ENCODE results near the gene KANK4. TPM values are rescaled to one million over a fixed set of nuclear protein-coding genes. Genes with fewer than 3 reads are reported as not detected.

KANK4 gene
- total and polyA plus RNA-seq, 2 of the 8 experiments (the other 6 are each of a cell fraction or from before 2014, with no cell fraction given), result 0.22 to 0.26 TPM

DNA sequence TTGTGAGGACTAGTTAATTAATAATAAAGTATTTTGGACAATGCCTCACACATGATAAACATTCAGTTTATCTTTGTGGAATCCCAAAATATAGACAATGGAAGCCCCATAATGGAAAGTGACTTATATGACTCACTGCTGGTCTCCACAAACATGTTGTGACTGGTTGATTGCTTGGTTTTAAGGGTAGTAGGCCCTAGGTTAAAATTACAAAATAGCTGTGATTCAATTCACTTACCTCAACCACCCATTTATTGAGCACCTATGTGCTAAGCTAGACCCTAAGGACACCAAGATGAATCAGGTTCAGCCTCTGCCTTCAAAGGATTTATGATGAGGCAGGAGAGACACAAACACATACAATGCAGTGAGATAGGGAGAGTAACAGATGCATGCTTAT is 42.4 kb downstream of the KANK4 start:
- Histone ChIP-seq H3K23me2 (ENCODE audit: low read depth, low read length) (no peaks in the 10 kb centered on the region), H3K56ac (replicated peaks; ENCODE audit: insufficient read length, low read depth, low read length) (no peak overlapping the region), H4K20me1 (replicated peaks in 1 of 2; ENCODE audit: control insufficient read depth in 1 of 2, insufficient read depth in 2 of 2, low read length in 2 of 2) (no peaks in the 10 kb centered on the region), H2AK5ac (ENCODE audit: low read depth, low read length) (no peak overlapping the region), H3K27ac (ENCODE audit: low read depth, low read length) (no peak overlapping the region), H3K4ac (replicated peaks; ENCODE audit: insufficient read length, low read depth, low read length) (no peak overlapping the region), H3K79me2 (ENCODE audit: control insufficient read depth in 1 of 2, insufficient read depth in 2 of 2, low read length in 2 of 2) (no peaks in the 10 kb centered on the region), H3K18ac (ENCODE audit: extremely low read depth, low read length) (no peak overlapping the region), H3K9ac (replicated peaks in 1 of 4; ENCODE audit: extremely low read depth in 1 of 4, low read depth in 3 of 4, low read length in 3 of 4) (no peak overlapping the region), H3K4me2 (ENCODE audit: insufficient read depth in 1 of 2, low read depth in 2 of 2, low read length in 2 of 2) (no peak overlapping the region), H4K91ac (replicated peaks; ENCODE audit: insufficient read length, low read length) (no peak overlapping the region), H2BK120ac (replicated peaks; ENCODE audit: low read depth, low read length) (no peak overlapping the region), H2BK15ac (ENCODE audit: low read length) (no peak overlapping the region), H2BK12ac (ENCODE audit: low read depth, low read length) (no peak overlapping the region), H3K9me3 (ENCODE audit: insufficient read depth in 2 of 2, low read depth in 1 of 2, low read length in 1 of 2) (peaks cover 4 to 7% of the 10 kb centered on the region in 2 experiments; a peak in 2 of 4 replicates), H3K27me3 (replicated peaks in 1 of 4; ENCODE audit: control insufficient read depth in 3 of 4, extremely low read depth in 1 of 4, insufficient read depth in 3 of 4, low read length in 3 of 4) (peaks cover 0 to 3% (median 0%) of the 10 kb centered on the region in 4 experiments; a peak in 2 of 7 replicates), H3K36me3 (ENCODE audit: control insufficient read depth in 2 of 4, insufficient read depth in 4 of 4, low read length in 3 of 4) (no peaks in the 10 kb centered on the region), H3K4me1 (replicated peaks in 1 of 4; ENCODE audit: control insufficient read depth in 3 of 4, insufficient read depth in 4 of 4, low read length in 3 of 4) (peaks cover 0 to 14% (median 4%) of the 10 kb centered on the region in 4 experiments; a peak in 4 of 7 replicates), H4K5ac (ENCODE audit: insufficient read length, low read depth, low read length) (no peak overlapping the region), H2AFZ (ENCODE audit: low read length) (no peak overlapping the region), H3K4me3 (ENCODE audit: extremely low read depth in 1 of 4, insufficient read depth in 2 of 4, low read depth in 3 of 4, low read length in 4 of 4) (no peak overlapping the region), H3K14ac (ENCODE audit: insufficient read length) (no peak overlapping the region), H3K23ac (ENCODE audit: insufficient read length) (no peak overlapping the region), H2BK20ac (ENCODE audit: low read length) (no peak overlapping the region), H3K79me1 (ENCODE audit: low read depth, low read length) (no peaks in the 10 kb centered on the region), H2BK5ac (ENCODE audit: low read depth, low read length) (no peak overlapping the region), H4K8ac (ENCODE audit: extremely low read depth, insufficient read depth, low read length) (no peak overlapping the region)
- FAIRE-seq (no peak), DNase-seq (ENCODE audit: low read depth in 1 of 2, low spot score in 2 of 2) (no peak)
- ChIA-PET CTCF (ENCODE audit: partially characterized antibody) (interaction anchor here (0.8 to 1.0 kb wide), 2 partner anchors 9 to 126 kb away, joined by 3 read pairs; no protein-coding TSS in a partner anchor), POLR2A (ENCODE audit: partially characterized antibody) (interaction anchor here (0.9 to 2.6 kb wide), 4 partner anchors 63 to 79 kb away, joined by 3 to 8 read pairs (median 4); no protein-coding TSS in a partner anchor)
- TF ChIP-seq ZNF274 (IDR thresholded peaks at IDR 0.05; ENCODE audit: borderline replicate concordance, extremely low read depth, low read length) (no peak), YY1 (IDR thresholded peaks at IDR 0.05; ENCODE audit: low read depth, low read length) (no peak)
- TF ChIP-seq, protein P1, sequence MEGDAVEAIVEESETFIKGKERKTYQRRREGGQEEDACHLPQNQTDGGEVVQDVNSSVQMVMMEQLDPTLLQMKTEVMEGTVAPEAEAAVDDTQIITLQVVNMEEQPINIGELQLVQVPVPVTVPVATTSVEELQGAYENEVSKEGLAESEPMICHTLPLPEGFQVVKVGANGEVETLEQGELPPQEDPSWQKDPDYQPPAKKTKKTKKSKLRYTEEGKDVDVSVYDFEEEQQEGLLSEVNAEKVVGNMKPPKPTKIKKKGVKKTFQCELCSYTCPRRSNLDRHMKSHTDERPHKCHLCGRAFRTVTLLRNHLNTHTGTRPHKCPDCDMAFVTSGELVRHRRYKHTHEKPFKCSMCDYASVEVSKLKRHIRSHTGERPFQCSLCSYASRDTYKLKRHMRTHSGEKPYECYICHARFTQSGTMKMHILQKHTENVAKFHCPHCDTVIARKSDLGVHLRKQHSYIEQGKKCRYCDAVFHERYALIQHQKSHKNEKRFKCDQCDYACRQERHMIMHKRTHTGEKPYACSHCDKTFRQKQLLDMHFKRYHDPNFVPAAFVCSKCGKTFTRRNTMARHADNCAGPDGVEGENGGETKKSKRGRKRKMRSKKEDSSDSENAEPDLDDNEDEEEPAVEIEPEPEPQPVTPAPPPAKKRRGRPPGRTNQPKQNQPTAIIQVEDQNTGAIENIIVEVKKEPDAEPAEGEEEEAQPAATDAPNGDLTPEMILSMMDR (IDR thresholded peaks at IDR 0.05; ENCODE audit: control extremely low read depth in 1 of 3, insufficient read depth in 1 of 3, low read depth in 1 of 3, low read length in 3 of 3), result no peak

All from H1 (cell line).